Heart left ventricle (tissue), 16 donors: ENCODE results near the gene TMIGD3. TPM values are rescaled to one million over a fixed set of nuclear protein-coding genes. Genes with fewer than 3 reads are reported as not detected.
A peak's percentile ranks its signal among the peaks of the same experiment; 100 is the strongest.

Experiments used
- ATAC-seq, 4 donors: fragments of 200-7000 bp; cut with Tn5 transposase; one replicate each; pipeline ENCODE4 v1.9.1; 2020 to 2022; ENCODE audit warnings: moderate library complexity in 4 of 4, mild to moderate bottlenecking in 3 of 4, moderate number of reproducible peaks in 1 of 4
- DNase-seq, 5 donors: peaks; one replicate each; pipeline ENCODE4 v3.0.0-alpha.2; 2020
- H3K27ac ChIP-seq, 12 donors: fragments of 200-600 bp; sonication (generic) in 4 of 12; one replicate each; pipeline versions ENCODE4 v1.5.0 to v1.8.0; 2016 to 2022; ENCODE audit warnings: mild to moderate bottlenecking in 2 of 12
- H3K27me3 ChIP-seq, 9 donors: fragments of 200-600 bp; sonication (generic) in 2 of 9; one replicate each; pipeline versions ENCODE4 v1.5.1 to v1.8.0; 2016 to 2022; ENCODE audit warnings: mild to moderate bottlenecking in 3 of 9
- H3K36me3 ChIP-seq, 9 donors: fragments of 200-600 bp; sonication (generic) in 2 of 9; one replicate each; pipeline versions ENCODE4 v1.5.0 to v1.8.0; 2018 to 2022; ENCODE audit warnings: mild to moderate bottlenecking in 2 of 9
- H3K4me1 ChIP-seq, 12 donors: fragments of 200-600 bp; sonication (generic) in 4 of 12; one replicate each; pipeline versions ENCODE4 v1.5.0 to v1.8.0; 2016 to 2022; ENCODE audit warnings: mild to moderate bottlenecking in 3 of 12
- H3K4me3 ChIP-seq, 12 donors: fragments of 200-600 bp; sonication (generic) in 4 of 12; one replicate each; pipeline versions ENCODE4 v1.5.0 to v1.8.0; 2017 to 2022; ENCODE audit warnings: mild to moderate bottlenecking in 9 of 12, moderate library complexity in 4 of 12
- H3K9me3 ChIP-seq, 12 donors: fragments of 200-600 bp; sonication (generic) in 4 of 12; one replicate each; pipeline versions ENCODE4 v1.5.0 to v1.8.0; 2016 to 2022; ENCODE audit warnings: mild to moderate bottlenecking in 1 of 12
- POLR2A ChIP-seq, 2 donors: fragments of 450-650 bp; IDR thresholded peaks; one replicate each; pipeline ENCODE4 v1.6.1; 2017; ENCODE audit warnings: antibody characterized with exemption in 2 of 2, mild to moderate bottlenecking in 2 of 2, moderate library complexity in 2 of 2
- WGBS, 4 donors: extraction: QIAGEN DNeasy Blood & Tissue Kit in 2 of 4; methylation state at CpG; one replicate each; pipeline versions ENCODE4 v1.1.5 to v1.1.7; 2013 to 2018; 5-methylcytosine and 5-hydroxymethylcytosine counted together
- intact Hi-C, 10 donors: fragments of 100-400 bp; cut with DNase I; formaldehyde crosslinking; loops; one replicate each; pipeline versions ENCODE4 v1.11.1 to v1.14.2; 2022
- polyA plus RNA-seq, 2 donors: library from polyadenylated mRNA; stranded (reverse); fragments of 200-250 nt; gene quantifications; one replicate each; pipeline ENCODE4 v1.2.3, GENCODE V29; 2013
- total RNA-seq, 9 donors: library from RNA; depleted of rRNA in 2 of 9; stranded (reverse); fragments of >200 nt in 2 of 9; fragmentation: NEBNext Ultra II Directional in 3 of 9; extraction: Animal tissue kit (Norgen Biotek cat#: 25700) in 3 of 9; gene quantifications; one replicate each; pipeline versions ENCODE4 v1.1.0 to v1.2.4, GENCODE V29; 2016 to 2023
- TF ChIP-seq, protein P1 (sequence below), 12 donors: fragments of 200-600 bp; sonication (generic) in 4 of 12; IDR thresholded peaks; one replicate each; pipeline versions ENCODE4 v1.5.0 to v1.8.0; 2018 to 2022; ENCODE audit warnings: antibody characterized with exemption in 12 of 12, mild to moderate bottlenecking in 5 of 12
- donor health status: ischemic (EF 13 %, LVEDD 7.1; RV severe dilation, severe dysfunction).
- donor health status: healthy with polysubstance abuse.
- donor health status: DM: no; HTN: yes; CAD: no.
- donor health status: DM: no; HTN: no; CAD: no.
- donor health status: ischemic (EF 25% LVEDD 6.9; RV normal size, moderate dysfunction).
- donor health status: ischemic (EF 25% LVEDD 5.7; RV mildly dilated, moderate dysfunction).
- donor health status: healthy.
- donor health status: DM: yes; HTN: yes; CAD: no.
- donor health status: ischemic (EF 35%, LVEDD 5.7; RV mildly dilated, moderate dysfunction).
- donor health status: nonischemic (EF 11% LVEDD 7.7; RV severe dilation, severe dysfunction).
- donor health status: DM: yes; HTN: yes; CAD: no.
- donor health status: PGD.
- donor health status: ischemic (EF 29% LVEDD 5.4; RV normal size, mild dysfunction).
- donor health status: nonischemic (EF 23%, LVEDD 6.1; RV moderate dilation, normal function).

The TMIGD3 gene
- total and polyA plus RNA-seq, 11 donors, result 0.46 to 26.4 (median 1.4) TPM; not detected in 2

- H3K27me3 ChIP-seq, result no peaks in the 10 kb centered on the region
- no peaks in the 10 kb centered on the region for H3K36me3 ChIP-seq
- no peaks in the 10 kb centered on the region for H3K9me3 ChIP-seq
- 45 to 51% (median 48%) methylated on average over 14 of the region's 14 CpGs for WGBS, 4 donors
- DNase-seq (no peak), ATAC-seq (no peak)
- peaks cover 0 to 13% (median 3%) of the 10 kb centered on the region in 12 donors for H3K4me1 ChIP-seq
- intact Hi-C loops, result no loop called here
- H3K4me3 ChIP-seq, result no peak overlapping the region
- TF ChIP-seq POLR2A (IDR thresholded peaks at IDR 0.05), result no peak
- TF ChIP-seq, protein P1, sequence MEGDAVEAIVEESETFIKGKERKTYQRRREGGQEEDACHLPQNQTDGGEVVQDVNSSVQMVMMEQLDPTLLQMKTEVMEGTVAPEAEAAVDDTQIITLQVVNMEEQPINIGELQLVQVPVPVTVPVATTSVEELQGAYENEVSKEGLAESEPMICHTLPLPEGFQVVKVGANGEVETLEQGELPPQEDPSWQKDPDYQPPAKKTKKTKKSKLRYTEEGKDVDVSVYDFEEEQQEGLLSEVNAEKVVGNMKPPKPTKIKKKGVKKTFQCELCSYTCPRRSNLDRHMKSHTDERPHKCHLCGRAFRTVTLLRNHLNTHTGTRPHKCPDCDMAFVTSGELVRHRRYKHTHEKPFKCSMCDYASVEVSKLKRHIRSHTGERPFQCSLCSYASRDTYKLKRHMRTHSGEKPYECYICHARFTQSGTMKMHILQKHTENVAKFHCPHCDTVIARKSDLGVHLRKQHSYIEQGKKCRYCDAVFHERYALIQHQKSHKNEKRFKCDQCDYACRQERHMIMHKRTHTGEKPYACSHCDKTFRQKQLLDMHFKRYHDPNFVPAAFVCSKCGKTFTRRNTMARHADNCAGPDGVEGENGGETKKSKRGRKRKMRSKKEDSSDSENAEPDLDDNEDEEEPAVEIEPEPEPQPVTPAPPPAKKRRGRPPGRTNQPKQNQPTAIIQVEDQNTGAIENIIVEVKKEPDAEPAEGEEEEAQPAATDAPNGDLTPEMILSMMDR (IDR thresholded peaks at IDR 0.05), result no peak
- peak overlapping the region in 5 of 12 donors; percentile 5 to 81 (median 27) for H3K27ac ChIP-seq
Observed at GRCh38 chr1:111535256-111536191, 32.1 kb upstream of the TMIGD3 start.

GRCh38 chr1:111520053-111520452 lies 16.6 kb upstream of the TMIGD3 start:
- intact Hi-C loops, result loop anchor here in 1 of 10 donors (5.0 kb wide), 1 partner anchor 47 kb away; no protein-coding TSS in a partner anchor
- ATAC-seq (no peak), DNase-seq (no peak)
- no peak overlapping the region for H3K4me3 ChIP-seq
- H3K27ac ChIP-seq, result no peak overlapping the region
- peaks cover 0 to 7% (median 0%) of the 10 kb centered on the region in 12 donors for H3K9me3 ChIP-seq
- no peaks in the 10 kb centered on the region for H3K27me3 ChIP-seq
- H3K4me1 ChIP-seq, result peaks cover 0 to 35% (median 22%) of the 10 kb centered on the region in 12 donors
- H3K36me3 ChIP-seq, result no peaks in the 10 kb centered on the region
- WGBS, 4 donors, result 92 to 96% (median 94%) methylated on average over 3 of the region's 3 CpGs
- TF ChIP-seq POLR2A (IDR thresholded peaks at IDR 0.05), result no peak
- TF ChIP-seq, protein P1 (IDR thresholded peaks at IDR 0.05), result no peak

- no peaks in the 10 kb centered on the region for H3K27me3 ChIP-seq
- WGBS, 4 donors, result 99 to 100% (median 100%) methylated on average over 1 of the region's 1 CpG
- ATAC-seq, result no peak
- H3K4me1 ChIP-seq, result peaks cover 2 to 59% (median 35%) of the 10 kb centered on the region in 12 donors
- H3K27ac ChIP-seq, result peak overlapping the region in 7 of 12 donors; percentile 85 to 96 (median 95)
- no peak overlapping the region for H3K4me3 ChIP-seq
- no peaks in the 10 kb centered on the region for H3K36me3 ChIP-seq
- DNase-seq, result no peak
- no peak for TF ChIP-seq POLR2A (IDR thresholded peaks at IDR 0.05)
- TF ChIP-seq, protein P1 (IDR thresholded peaks at IDR 0.05), result no peak
- intact Hi-C loops, result loop anchor here in 3 of 10 donors (2.0 to 10.0 kb wide), 3 partner anchors 75 to 107 kb away; no protein-coding TSS in a partner anchor
- H3K9me3 ChIP-seq, result no peaks in the 10 kb centered on the region
Observed at GRCh38 chr1:111517469-111518225, 14.2 kb upstream of the TMIGD3 start.
